A549 (cell line): ENCODE results near the gene TTC7B.

Experiments used
- BHLHE40 ChIP-seq: IDR thresholded peaks from 2 replicates; pipeline ENCODE4 v1.6.1; 2012; ENCODE audit warnings: low read depth, low read length, inconsistent platforms
- CEBPB ChIP-seq, 2 experiments: fragments of >200 bp in 1 of 2; sonication (Bioruptor Twin) in 1 of 2; formaldehyde crosslinking in 1 of 2; IDR thresholded peaks; 2 replicates each; pipeline ENCODE4 v1.6.1; 2012 to 2016
- CTCF ChIP-seq: fragments of >200 bp; sonication (Bioruptor Twin); formaldehyde crosslinking; IDR thresholded peaks from 3 replicates; pipeline ENCODE4 v1.5.1; 2016
- ELK1 ChIP-seq: fragments of 150-350 bp; IDR thresholded peaks from 2 replicates; pipeline ENCODE4 v1.6.1; 2014; ENCODE audit warnings: low read depth, mild to moderate bottlenecking, low read length
- EP300 ChIP-seq, 2 experiments: fragments of >200 bp; sonication (Bioruptor Twin); formaldehyde crosslinking; IDR thresholded peaks; 2 replicates in 1 of 2; 3 replicates in 1 of 2; pipeline ENCODE4 v1.6.1; 2016 to 2017
- POLR2A ChIP-seq: IDR thresholded peaks from 2 replicates; pipeline ENCODE4 v1.6.1; 2012; ENCODE audit warnings: mild to moderate bottlenecking, low read length
- ZNF302 ChIP-seq: fragments of 250-450 bp; sonication (Bioruptor Pico); IDR thresholded peaks from 2 replicates; pipeline ENCODE4 v1.9.0; 2021; ENCODE audit warnings: inconsistent platforms, mild to moderate bottlenecking, moderate library complexity

GRCh38 chr14:90844321-90844720 lies 28.1 kb upstream of the TTC7B start:
- TF ChIP-seq ELK1, result no peak
- TF ChIP-seq CTCF, result no peak
- TF ChIP-seq BHLHE40, result no peak
- TF ChIP-seq CEBPB (IDR thresholded peaks at IDR 0.05), result no peak
- no peak for TF ChIP-seq EP300 (IDR thresholded peaks at IDR 0.05)
- TF ChIP-seq ZNF302, result no peak
- TF ChIP-seq POLR2A, result no peak
